GM21737 (cell line): Measurements from ENCODE around the gene GTF2IRD2.
A peak's percentile ranks its signal among the peaks of the same experiment; 100 is the strongest.
"Not testable (repeated sequence)": the region's sequence is repeated elsewhere in the genome, so short reads cannot be mapped to it uniquely, and the experiment has no call there.

ENCODE experiments used
- ATAC-seq: cut with Tn5 transposase; IDR thresholded peaks from one replicate; pipeline ENCODE4 v1.9.1; 2021; ENCODE audit warnings: mild to moderate bottlenecking, moderate library complexity; ENCODE audit not compliant: unreplicated experiment

The GTF2IRD2 gene

DNA sequence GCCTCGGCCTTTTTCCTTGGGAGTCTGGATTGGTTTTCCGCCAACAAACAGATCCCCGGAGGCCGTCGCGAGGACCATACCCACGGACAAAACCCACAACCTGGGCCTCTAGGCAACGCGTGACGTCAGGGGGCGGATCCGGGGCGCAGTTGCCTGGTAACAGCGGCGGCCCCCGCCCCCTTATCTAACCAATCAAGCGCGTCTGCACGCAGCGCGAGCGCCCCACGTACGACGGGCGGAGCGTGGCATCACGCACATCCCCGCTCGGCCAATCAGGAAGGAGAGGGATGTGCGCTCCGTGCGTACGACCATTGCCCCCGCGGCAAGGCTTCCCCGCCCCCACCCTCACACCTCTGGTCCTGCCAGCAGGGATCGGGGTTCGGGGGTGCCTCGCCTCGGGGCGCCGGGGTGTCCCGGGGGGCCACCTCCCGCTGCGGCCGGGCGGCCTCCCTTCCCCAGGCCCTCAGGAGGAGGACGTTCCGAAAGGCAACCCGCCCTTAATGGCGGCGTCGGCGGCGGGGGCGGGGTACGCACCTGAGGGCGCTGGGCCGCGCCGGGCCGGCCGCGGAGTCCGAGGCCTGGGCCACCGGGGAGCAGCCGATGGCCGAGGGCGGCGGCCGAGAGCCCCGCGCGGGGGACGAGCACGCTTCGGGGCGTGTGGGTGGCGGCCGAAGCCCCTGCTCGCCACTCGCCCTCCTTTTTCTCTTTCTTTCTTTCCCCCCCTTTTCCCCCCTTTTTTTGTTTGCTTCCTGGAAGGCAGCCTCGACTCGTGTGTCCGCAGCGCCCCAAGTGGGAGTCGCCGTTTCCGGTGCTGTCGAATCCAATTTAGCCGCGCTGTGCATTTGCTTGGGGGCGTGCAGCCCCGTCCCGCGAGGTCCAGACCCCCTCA lies at the start of gene GTF2IRD2:
Gene GTF2IRD2 (minus strand): TSS at position 773 of the 889 bp plus-strand sequence. CDS start 15,227 bp downstream, outside the sequence.
- peak; percentile 88 for ATAC-seq

DNA sequence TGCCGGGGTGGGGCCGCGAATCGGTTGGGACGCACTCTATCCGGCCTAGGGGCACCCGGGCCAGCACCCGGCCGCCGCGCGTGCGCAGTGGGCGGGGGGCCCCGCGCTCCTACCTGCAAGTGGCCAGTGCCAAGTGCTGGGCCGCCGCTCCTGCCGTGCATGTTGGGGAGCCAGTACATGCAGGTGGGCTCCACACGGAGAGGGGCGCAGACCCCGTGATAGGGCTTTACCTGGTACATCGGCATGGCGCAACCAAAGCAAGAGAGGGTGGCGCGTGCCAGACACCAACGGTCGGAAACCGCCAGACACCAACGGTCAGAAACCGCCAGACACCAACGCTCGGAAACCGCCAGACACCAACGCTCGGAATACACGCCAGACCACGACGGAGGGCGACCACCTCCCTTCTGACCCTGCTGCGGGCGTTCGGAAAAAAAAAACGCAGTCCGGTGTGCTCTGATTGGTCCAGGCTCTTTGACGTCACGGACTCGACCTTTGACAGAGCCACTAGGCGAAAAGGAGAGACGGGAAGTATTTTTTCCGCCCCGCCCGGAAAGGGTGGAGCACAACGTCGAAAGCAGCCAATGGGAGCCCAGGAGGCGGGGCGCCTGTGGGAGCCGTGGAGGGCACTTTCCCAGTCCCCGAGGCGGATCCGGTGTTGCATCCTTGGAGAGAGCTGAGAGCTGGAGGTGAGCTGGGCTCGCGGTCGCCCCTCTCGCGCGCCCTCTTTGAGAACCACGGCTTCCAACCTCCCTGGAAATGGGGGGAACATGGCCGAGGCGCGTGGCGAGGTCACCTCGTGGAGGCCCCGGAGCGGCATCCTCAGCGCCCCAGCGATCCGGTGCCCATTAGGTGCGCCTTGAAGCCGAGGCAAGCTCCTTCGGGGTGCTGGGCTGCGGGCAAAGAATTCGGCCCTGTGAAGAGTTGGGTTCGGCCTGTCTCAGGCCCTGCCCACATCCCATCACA lies 39.0 kb upstream of the GTF2IRD2 start:
- ATAC-seq, result peak; percentile 73

DNA sequence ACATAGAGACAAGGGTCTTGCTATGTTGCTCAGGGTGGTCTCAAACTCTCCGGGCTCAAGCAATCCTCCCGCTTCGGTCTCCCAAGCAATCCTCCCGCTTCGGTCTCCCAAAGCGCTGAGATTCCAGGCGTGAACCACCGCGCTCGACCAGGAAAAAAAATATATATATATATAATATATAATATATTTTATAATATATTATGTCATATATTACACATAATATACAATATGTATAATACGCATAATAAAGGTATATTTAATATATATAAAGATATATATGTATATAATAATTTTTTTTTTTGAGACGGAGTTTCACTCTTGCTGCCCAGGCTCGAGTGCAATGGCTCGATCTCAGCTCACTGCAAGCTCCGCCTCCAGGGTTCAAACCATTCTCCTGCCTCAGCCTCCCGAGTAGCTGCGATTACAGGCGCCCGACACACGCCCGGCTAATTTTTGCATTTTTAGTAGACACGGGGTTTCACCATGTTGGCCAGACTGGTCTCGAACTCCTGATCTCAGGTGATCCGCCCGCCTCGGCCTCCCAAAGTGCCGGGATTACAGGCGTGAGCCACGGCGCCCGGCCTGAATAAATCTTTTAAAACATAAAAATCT lies 38.2 kb upstream of the GTF2IRD2 start:
- ATAC-seq, result not testable (repeated sequence)

DNA sequence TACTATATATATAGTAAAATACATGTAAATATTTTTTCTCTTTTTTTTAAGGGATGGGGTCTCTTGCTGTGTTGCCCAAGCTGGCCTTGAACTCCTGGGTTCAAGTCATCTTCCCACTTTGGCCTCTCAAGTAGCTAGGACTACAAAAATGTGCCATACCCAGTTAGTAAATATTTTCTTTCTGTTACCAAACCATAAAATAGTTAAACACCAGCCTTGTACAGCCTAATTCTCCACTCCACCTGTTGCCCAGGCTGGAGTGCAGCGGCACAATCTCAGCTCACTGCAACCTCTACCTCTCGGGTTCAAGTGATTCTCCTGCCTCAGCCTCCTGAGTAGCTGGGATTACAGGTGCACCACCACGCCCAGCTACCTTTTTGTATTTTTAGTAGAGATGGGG lies 33.9 kb upstream of the GTF2IRD2 start:
- not testable (repeated sequence) for ATAC-seq

DNA sequence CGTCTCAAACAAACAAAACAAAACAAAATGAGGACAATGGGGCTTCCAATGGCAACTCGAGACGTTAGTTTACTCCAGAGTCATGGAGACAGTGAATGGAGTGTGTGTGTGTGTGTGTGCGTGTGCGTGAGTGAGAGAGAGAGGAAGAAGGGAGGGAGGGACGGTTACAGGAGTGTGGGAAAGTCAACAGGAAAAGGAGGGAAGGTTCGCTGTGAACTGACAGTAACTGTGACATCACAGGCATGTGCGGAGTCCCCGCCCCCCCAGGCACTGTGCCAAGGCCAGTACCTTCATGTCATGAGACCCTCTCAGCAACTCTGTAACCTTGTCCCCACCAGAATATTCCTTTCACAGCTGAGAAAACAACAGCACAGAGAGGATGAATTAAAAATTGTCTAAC lies 30.7 kb upstream of the GTF2IRD2 start:
- not testable (repeated sequence) for ATAC-seq

DNA sequence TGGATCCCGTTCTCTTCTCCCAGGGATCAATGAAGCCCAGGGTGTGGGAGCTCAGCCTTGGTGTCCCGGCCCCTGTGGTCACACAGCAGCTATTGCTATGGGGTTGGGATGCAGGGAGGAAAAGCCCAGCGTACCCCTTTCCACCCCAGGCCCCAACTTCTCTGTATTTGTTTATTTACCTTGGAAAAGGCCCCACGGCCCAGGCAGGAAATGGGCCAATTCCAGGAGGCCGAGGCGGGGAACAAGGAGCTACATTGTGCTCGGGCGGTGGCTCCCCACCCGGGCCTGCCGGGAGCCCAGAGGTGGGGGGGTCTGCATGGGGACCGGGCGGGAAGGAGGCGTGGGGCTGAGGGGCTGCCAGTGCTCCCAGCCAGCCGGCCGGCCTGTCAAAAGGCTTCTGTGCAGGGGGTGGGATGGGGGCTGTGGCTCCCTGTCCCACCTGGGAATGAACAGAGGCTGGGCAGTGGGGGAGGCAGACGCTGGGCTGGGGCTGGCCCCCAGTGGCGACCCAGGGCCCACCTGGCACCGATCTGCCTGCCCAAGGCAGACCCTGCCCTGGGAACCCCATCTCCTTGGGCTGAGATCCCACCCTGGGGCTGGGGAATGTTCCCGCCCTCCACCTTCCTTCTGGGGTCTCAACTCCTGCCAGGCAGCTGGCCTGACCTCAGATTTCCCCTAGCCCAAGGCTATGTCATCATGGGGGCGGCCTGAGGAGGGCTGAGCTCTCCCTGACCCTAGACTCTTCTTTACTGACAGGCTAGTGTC lies 23.5 kb upstream of the GTF2IRD2 start:
- not testable (repeated sequence) for ATAC-seq

DNA sequence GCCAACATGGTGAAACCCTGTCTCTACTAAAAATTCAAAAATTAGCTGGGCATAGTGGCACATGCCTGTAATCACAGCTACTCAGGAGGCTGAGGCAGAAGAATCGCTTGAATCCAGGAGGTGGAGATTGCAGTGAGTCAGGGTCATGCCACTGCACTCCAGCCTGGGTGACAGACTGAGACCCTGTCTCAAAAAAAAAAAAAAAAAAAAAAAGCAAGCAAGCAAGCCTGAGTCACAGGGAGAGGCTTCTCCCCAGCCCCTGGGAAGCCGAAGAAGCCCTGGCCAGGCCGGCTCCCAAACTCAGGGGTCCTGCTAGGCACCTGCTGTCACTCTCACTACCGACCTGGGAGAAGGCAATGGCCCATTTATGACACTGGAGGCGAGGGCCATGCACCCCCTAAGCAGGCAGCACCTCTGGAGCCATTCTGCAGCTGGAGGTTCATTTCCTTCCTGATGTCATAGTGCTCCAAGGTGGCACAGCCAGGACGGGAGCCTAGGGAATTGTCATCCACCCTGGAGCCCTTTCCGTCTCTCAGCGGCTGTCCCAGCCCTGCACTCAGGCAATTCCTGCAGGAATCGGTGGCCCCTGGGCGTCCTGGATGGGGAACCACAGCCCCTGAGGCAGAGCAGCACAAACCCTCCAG lies 22.8 kb upstream of the GTF2IRD2 start:
- not testable (repeated sequence) for ATAC-seq

DNA sequence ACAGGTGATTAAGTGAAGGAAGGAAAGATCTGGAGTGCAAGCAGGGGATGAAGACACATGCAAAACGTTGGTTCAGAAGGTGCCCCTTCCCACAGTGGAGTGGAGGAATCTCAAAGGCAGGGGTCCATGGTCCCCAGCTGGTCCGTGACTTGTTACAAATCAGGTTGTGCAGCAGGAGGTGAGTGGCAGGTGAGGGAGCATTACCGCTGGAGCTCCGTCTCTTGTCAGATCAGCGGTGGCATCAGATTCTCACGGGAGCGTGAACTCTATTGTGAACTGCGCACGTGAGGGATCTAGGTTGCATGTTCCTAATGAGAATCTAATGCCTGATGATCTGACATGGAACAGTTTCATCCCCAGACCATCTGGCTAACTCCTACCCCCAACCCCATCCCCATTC lies 21.1 kb upstream of the GTF2IRD2 start:
- not testable (repeated sequence) for ATAC-seq

DNA sequence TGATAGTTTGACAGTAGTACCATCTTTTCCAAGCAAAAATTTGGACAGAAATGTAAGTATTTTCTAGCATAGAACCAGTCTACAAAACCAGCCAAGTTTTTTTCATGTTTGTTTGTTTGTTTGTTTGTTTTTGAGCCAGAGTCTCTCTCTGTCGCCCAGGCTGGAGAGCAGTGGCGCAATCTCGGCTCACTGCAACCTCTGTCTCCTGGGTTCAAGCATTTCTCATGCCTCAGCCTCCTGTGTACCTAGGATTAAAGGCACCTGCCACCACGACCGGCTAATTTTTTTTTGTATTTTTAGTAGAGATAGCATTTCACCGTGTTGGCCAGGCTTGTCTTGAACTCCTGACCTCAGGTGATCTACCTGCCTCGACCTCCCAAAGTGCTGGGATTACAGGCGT lies 14.4 kb upstream of the GTF2IRD2 start:
- not testable (repeated sequence) for ATAC-seq

DNA sequence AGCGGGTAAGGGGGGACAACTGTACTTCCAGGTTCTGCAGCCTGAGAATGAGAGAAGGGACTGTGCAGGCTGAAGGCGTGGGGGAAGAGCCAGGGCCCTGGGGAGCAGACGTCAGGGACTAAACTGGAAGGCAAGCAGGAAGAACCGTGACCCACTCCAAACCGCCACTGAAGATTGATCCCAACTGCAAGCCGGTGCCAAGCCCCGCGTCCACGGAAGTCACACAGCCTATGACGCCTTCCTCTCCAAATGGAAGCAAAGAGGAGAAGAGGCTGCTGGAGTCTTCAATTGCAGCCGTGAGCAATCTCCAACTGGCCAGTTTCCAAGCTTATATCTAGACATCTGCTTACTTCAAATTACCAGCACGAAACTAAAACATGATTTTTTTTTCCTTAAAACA lies 1.6 kb downstream of the GTF2IRD2 start:
- ATAC-seq, result not testable (repeated sequence)

DNA sequence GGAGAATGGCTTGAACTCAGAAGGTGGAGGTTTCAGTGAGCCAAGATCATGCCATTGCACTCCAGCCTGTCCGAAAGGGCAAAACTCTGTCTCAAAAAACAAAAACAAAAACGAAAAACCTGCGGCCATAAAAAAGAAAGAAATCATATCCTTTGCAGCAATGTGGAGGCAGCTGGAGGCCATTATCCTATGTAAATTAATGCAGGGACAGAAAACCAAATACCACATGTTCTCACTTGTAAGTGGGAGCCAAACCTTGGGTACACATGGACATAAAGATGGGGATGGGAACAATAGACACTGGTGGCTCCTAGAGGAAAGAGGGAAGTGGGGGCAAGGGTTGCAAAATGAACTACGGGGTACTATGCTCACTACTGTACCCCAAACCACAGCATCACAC lies 21.0 kb downstream of the GTF2IRD2 start:
- ATAC-seq, result not testable (repeated sequence)

DNA sequence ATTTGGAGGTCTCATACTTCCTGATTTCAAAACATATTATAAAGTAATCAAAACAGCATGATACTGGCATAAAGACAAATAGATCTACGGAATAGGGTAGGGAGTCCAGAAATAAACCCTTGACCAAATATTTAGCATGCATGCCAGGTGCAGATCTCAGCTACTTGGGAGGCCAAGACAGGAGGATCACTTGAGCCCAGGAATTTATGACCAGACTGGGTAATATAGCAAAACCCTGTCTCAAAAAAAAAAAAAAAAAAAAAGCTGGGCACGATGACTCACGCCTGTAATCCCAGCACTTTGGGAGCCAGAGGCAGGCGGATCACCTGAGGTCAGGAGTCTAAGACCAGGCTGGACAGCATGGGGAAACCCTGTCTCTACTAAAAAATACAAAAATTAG lies 21.4 kb downstream of the GTF2IRD2 start:
- ATAC-seq, result not testable (repeated sequence)

DNA sequence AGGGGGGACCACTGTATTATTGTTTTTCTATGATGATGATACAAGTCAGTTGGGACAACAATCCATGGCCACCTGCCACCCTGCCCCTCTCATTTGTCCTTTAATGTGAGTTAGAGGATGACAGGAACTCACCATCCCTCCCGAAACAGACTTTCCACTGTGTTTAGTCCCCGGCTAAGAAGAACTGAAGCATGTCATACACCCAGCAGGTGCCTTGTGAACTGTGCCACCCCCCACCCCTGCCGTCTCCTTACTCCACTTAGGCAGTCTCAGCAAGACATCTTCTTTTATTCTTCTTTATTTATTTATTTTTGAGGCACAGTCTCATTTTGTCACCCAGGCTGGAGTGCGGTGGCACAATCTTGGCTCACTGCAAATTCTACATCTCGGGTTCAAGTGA lies 30.1 kb downstream of the GTF2IRD2 start:
- ATAC-seq, result not testable (repeated sequence)

DNA sequence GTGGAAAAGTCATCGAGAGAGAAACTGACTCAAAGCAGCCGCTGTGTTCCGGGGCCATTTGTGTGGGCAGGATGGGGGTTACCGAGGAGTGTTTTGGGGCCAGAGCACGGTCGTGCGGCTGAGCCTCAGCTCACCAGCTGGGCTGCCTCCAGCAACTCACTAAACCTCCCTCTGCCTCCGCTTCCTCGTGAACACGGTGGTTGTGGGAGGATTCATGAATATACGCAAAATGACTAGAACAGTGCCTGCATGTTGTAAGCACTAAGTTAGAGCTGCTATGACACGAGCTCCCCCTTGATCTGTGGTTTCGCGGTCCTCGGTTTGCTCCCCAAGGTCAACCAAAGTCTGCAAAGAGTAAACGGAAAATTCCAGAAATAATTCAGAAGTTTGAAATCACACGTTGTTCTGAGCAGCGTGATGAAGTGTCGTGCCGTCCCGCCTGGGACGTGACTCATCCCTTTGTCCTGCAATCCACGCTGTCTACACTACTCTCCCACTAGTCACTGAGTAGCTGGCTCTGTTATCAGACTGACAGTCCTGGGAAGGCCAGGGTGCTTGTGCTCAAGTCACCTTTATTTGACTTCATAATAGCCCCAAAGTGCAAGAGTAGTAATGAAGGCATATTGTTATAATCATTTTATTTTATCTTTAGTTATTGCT lies 31.1 kb downstream of the GTF2IRD2 start:
- ATAC-seq, result peak; percentile 77

DNA sequence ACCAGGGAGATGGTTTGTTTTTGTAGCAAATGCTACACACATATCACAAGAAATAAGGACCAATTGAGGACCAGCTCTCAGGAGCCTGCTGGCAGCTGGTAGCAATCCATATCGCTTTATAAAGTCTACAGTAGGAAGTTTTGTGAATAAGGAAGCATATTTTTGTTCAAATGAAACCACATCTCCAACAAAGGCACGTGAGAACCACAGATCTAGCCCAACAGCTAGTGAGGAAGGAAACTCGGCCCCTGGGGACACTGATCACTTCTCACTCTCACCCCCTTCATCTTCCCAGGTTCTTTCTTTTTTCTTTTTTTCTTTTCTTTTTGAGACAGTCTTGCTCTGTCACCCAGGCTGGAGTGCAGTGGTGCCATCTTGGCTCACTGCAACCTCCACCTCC lies 35.5 kb downstream of the GTF2IRD2 start:
- ATAC-seq, result not testable (repeated sequence)

DNA sequence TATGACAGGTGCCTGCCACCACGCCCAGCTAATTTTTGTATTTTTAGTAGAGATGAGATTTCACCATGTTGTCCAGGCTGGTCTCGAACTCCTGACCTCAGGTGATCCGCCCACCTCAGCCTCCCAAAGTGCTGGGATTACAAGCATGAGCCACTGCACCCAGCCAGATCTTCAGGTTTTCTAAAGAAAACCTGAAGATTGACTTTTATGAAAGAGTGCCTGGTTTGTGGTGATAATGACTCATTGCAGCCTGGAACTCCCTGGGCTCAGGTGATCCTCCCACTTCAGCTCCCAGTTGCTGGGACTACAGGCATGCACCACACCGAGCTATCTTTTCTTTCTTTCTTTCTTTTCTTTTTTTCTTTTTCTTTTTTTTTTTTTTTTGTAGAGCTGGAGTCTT lies 52.8 kb downstream of the GTF2IRD2 start:
- not testable (repeated sequence) for ATAC-seq

DNA sequence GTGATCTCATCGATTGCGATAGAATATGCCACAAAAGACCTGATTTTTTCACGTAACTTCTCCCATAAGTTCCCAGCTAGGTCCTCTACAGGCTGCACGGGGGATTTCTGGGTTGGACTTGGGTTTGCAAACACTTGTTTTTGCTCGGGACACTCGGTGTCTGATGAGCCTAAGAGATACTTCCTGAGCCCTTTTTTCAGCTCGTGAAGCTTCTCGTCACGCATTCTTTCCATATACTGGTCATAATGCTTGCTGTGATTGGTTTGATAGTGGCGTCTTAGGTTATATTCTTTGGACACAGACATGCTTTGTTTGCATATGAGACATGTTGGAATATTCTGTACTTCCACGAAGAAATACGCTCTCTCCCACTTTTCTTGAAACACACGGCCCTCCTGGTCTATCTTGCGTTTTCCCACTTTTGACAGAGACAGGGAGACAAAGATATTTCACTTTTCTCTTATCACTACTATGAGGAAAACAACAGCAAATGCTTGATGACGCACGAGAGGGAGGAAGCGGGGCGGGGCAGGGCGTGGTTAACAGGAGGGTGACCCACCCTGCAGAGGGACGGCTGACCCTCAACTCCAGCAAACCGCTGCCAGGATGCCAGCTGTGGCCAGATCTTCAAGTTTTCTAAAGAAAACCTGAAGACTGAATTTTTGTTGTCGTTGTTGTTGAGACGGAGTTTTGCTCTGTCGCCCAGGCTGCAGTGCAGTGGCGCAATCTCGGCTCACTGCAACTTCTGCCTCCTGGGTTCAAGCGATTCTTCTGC lies 53.4 kb downstream of the GTF2IRD2 start:
- ATAC-seq, result not testable (repeated sequence)

DNA sequence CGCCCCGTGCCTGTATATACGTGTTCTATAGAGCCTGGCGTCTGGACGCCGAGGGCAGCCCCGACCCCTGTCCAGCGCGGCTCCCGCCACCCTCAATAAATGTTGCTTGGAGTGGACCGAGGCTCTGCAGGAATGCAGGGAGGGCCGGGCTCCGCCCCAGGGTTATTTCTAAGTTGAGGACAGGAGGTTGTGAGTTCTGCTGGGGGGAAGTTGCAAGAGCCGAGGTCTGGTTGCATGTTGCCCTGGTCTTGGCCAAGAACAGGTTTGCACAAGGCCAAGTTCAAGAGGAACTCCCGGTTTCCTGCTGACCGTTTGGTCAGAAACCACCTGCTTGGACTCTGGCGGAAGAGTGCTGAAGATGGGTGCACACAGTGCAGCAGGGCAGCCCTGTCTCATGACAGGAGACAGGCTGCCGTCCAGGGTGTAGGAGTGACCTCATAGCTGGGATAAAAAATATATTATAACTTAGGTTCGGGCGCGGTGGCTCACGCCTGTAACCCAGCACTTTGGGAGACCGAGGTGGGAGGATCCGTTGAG lies 62.1 kb downstream of the GTF2IRD2 start:
- not testable (repeated sequence) for ATAC-seq
